ENCODE results near the gene WDR75.

The WDR75 gene

DNA sequence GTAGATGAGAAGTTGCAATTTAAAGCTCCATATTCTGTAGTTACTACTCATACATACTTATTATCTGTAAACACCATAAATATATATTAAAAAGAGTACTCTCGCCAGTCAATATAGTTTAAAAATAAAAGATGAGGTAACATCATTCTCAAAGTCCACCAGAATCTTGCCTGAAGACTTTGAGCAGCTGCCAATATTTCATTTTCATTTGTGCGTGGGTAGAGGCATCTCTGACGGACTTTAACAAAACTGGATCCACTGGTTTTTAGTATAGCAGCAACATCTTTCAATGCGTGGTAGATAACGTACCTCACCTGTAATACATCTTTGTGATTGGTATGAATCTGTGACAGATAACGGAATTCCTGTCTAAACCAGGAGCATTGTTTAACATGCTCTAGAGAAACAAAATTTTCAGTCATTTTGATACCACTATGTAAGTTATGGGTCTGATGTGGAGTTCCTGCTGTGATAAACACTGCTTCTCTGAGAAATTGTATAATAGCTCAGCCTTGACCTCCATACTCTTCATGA lies 45.0 kb downstream of the WDR75 start:
- H3K9ac ChIP-seq, result no peak overlapping the region
- no peak overlapping the region for H3K27ac ChIP-seq
- H3K36me3 ChIP-seq (ENCODE audit: insufficient read depth), result no peaks in the 10 kb centered on the region
- no peak overlapping the region for H2AFZ ChIP-seq (ENCODE audit: low read depth)
- no peak overlapping the region for H3K4me2 ChIP-seq
- H3K27me3 ChIP-seq (ENCODE audit: insufficient read depth, low read depth), result no peaks in the 10 kb centered on the region
- H3K79me2 ChIP-seq (ENCODE audit: insufficient read depth, low read depth), result no peaks in the 10 kb centered on the region
- H3K4me1 ChIP-seq (ENCODE audit: low read depth, poor library complexity, severe bottlenecking), result peaks cover under 1% of the 10 kb centered on the region
- TF ChIP-seq, protein P1, sequence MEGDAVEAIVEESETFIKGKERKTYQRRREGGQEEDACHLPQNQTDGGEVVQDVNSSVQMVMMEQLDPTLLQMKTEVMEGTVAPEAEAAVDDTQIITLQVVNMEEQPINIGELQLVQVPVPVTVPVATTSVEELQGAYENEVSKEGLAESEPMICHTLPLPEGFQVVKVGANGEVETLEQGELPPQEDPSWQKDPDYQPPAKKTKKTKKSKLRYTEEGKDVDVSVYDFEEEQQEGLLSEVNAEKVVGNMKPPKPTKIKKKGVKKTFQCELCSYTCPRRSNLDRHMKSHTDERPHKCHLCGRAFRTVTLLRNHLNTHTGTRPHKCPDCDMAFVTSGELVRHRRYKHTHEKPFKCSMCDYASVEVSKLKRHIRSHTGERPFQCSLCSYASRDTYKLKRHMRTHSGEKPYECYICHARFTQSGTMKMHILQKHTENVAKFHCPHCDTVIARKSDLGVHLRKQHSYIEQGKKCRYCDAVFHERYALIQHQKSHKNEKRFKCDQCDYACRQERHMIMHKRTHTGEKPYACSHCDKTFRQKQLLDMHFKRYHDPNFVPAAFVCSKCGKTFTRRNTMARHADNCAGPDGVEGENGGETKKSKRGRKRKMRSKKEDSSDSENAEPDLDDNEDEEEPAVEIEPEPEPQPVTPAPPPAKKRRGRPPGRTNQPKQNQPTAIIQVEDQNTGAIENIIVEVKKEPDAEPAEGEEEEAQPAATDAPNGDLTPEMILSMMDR (conservative IDR thresholded peaks at IDR 0.05; ENCODE audit: low read depth, low read length), result no peak
- H4K20me1 ChIP-seq (ENCODE audit: insufficient read depth), result no peaks in the 10 kb centered on the region
- no peak overlapping the region for H3K4me3 ChIP-seq (IDR thresholded peaks at IDR 0.05; ENCODE audit: insufficient read depth, low read depth, low read length)

DNA sequence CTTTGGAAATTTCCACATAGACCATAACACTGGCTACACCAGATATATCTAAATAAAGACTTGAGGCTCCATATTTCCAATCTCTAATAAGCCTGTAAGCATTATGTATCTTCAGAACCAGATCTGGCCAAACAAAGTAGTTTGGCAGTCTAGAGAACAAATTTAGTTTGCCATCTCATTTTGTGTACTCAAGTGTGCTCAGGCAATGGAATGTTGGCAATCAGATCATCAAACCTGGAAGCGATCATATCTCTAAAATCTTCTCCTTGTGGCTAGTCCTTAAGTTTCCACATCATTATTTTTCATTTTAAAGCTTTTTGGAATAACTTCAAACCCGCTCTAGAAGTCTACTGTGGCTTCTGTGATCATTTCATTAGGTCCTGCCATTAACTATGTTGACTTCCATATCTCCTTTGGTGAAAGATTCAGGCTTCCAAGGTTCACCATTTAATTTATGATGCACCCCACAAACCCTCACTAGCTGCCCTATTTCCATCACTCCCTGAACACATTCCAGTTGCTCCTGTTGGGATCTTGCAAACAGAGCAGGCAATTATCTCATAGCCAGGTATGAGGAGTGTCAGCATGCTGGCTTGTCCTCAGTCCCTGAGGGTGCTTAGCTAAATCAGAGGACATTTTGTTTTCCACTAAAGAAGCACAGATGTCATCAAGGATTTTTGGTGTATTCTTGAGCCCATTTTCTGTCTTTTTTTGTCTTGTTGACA lies 46.2 kb downstream of the WDR75 start:
- no peaks in the 10 kb centered on the region for H4K20me1 ChIP-seq (ENCODE audit: insufficient read depth)
- TF ChIP-seq, protein P1 (conservative IDR thresholded peaks at IDR 0.05; ENCODE audit: low read depth, low read length), result no peak
- no peak overlapping the region for H3K27ac ChIP-seq
- H3K36me3 ChIP-seq (ENCODE audit: insufficient read depth), result no peaks in the 10 kb centered on the region
- no peak overlapping the region for H2AFZ ChIP-seq (ENCODE audit: low read depth)
- H3K4me1 ChIP-seq (ENCODE audit: low read depth, poor library complexity, severe bottlenecking), result no peaks in the 10 kb centered on the region
- no peaks in the 10 kb centered on the region for H3K79me2 ChIP-seq (ENCODE audit: insufficient read depth, low read depth)
- no peak overlapping the region for H3K4me3 ChIP-seq (IDR thresholded peaks at IDR 0.05; ENCODE audit: insufficient read depth, low read depth, low read length)
- no peak overlapping the region for H3K9ac ChIP-seq
- H3K4me2 ChIP-seq, result no peak overlapping the region
- H3K27me3 ChIP-seq (ENCODE audit: insufficient read depth, low read depth), result no peaks in the 10 kb centered on the region

DNA sequence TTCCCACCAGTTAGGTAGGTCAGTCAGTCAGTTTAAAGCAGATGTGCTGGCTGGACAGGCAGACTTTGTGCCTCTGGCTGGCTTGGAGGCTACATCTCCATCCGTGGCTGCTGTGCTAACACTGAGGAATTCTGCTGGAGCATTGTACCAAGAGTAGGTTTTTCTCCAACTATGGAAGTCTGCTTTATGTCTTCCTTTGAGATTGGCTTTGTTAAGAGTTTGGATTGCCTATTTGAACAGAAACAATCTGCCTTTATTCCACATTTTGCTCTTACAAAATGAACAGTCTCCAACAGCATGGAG lies 46.7 kb downstream of the WDR75 start:
- no peaks in the 10 kb centered on the region for H3K79me2 ChIP-seq (ENCODE audit: insufficient read depth, low read depth)
- H3K27ac ChIP-seq, result no peak overlapping the region
- H3K4me2 ChIP-seq, result no peak overlapping the region
- no peaks in the 10 kb centered on the region for H3K4me1 ChIP-seq (ENCODE audit: low read depth, poor library complexity, severe bottlenecking)
- no peaks in the 10 kb centered on the region for H4K20me1 ChIP-seq (ENCODE audit: insufficient read depth)
- no peaks in the 10 kb centered on the region for H3K36me3 ChIP-seq (ENCODE audit: insufficient read depth)
- H3K27me3 ChIP-seq (ENCODE audit: insufficient read depth, low read depth), result no peaks in the 10 kb centered on the region
- no peak overlapping the region for H3K9ac ChIP-seq
- TF ChIP-seq, protein P1 (conservative IDR thresholded peaks at IDR 0.05; ENCODE audit: low read depth, low read length), result no peak
- H3K4me3 ChIP-seq (IDR thresholded peaks at IDR 0.05; ENCODE audit: insufficient read depth, low read depth, low read length), result no peak overlapping the region
- H2AFZ ChIP-seq (ENCODE audit: low read depth), result no peak overlapping the region

DNA sequence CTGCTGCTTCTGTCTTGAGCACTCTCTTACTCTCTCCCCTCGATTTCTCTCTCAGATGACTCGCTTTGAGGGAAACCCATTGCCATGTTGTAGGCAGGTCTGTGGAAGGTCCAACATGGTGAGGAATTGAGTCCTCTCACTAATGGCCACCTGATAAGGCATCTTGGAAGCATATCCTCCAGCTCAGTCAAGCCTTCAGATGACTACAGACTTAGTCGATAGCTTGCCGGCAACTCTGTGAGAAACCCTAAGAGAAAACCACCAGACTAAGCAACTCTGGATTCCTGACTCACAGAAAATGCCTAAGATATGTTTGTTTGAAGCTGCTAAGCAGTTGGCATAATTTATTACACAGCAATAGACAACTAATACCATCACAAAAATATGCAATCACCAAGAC lies 51.2 kb downstream of the WDR75 start:
- H4K20me1 ChIP-seq (ENCODE audit: insufficient read depth), result no peaks in the 10 kb centered on the region
- H3K4me3 ChIP-seq (IDR thresholded peaks at IDR 0.05; ENCODE audit: insufficient read depth, low read depth, low read length), result no peak overlapping the region
- no peak overlapping the region for H3K4me2 ChIP-seq
- no peaks in the 10 kb centered on the region for H3K4me1 ChIP-seq (ENCODE audit: low read depth, poor library complexity, severe bottlenecking)
- H3K79me2 ChIP-seq (ENCODE audit: insufficient read depth, low read depth), result no peaks in the 10 kb centered on the region
- H3K27me3 ChIP-seq (ENCODE audit: insufficient read depth, low read depth), result no peaks in the 10 kb centered on the region
- no peak overlapping the region for H3K9ac ChIP-seq
- H3K27ac ChIP-seq, result no peak overlapping the region
- H3K36me3 ChIP-seq (ENCODE audit: insufficient read depth), result no peaks in the 10 kb centered on the region
- TF ChIP-seq, protein P1 (conservative IDR thresholded peaks at IDR 0.05; ENCODE audit: low read depth, low read length), result no peak
- no peak overlapping the region for H2AFZ ChIP-seq (ENCODE audit: low read depth)
